NT2/D1 (cell line): Measurements from ENCODE around the gene PODXL2.

Experiments
- SUZ12 ChIP-seq: IDR thresholded peaks from 2 replicates; pipeline ENCODE4 v1.6.1; 2011; ENCODE audit not compliant: insufficient read length, insufficient read depth; ENCODE audit errors: extremely low read depth
- YY1 ChIP-seq: IDR thresholded peaks from 2 replicates; pipeline ENCODE4 v1.6.1; 2011; ENCODE audit not compliant: insufficient read length, insufficient read depth
- ZNF274 ChIP-seq: IDR thresholded peaks from 2 replicates; pipeline ENCODE4 v1.6.1; 2011; ENCODE audit warnings: mild to moderate bottlenecking, low read depth, low read length

GRCh38 chr3:127622772-127623576 lies 6.0 kb upstream of the PODXL2 start:
- TF ChIP-seq SUZ12 = no peak
- no peak for TF ChIP-seq ZNF274
- TF ChIP-seq YY1 = no peak
